Measurements from ENCODE around the gene ST3GAL5. TPM values are rescaled to one million over a fixed set of nuclear protein-coding genes. Genes with fewer than 3 reads are reported as not detected.
A peak's percentile ranks its signal among the peaks of the same experiment; 100 is the strongest.
"Not testable (repeated sequence)": the region's sequence is repeated elsewhere in the genome, so short reads cannot be mapped to it uniquely, and the experiment has no call there.

The ST3GAL5 gene
- 47.6 TPM for polyA plus RNA-seq (2013, experiment 1 of 2; ENCODE audit: insufficient read length)
- 51.0 TPM for polyA plus RNA-seq (2013, experiment 2 of 2; ENCODE audit: insufficient read length)

DNA sequence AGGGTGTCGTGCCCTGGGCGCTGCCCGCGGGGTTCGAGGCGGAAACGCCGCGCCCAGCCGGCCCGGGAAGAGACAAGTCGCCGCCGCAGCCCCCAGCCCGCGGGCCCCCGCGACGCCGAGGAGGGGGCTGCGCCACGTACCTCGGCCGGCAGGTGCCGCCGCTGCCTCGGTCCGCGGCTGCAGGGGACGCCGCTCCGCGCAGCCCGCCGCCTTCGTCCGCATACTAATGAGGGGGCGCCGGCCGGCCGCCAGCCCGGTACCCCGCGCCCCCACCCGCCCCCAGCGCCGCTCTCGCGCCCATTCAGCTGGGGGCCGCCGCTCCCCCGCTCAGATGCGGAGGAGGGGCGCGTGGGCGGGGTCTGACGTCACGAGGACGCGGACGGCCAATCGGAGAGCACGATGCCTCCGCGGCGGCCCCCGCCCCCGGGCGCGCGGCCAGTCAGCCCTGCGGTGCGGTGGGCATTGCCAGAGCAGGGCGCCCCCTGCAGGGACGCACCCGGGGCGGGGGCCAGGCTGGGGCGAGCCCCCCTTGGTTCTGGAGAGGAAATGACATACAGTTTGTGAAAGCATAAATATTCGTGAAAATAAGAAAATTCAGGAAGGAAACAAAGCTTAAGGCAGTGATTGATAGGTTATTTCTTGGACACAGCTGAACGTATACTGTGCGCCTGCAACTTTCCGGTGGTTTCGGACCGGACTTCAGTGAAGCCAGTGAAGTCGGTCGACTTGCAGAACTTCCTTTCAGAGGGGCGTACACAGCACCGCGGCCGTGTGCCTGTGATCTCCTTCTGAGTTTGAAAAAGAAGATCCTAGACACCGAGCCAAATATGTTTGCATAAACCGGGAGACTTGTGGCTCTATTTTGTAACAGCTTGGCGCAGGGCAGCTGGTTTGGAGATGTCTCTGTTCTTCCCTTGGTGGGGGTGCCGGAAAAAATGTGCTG lies at the start of gene ST3GAL5:
Gene ST3GAL5 (minus strand): TSS at position 307 of the 943 bp plus-strand sequence. CDS start 85 bp downstream, at position 222.
- DNase-seq: peak; percentile 85

DNA sequence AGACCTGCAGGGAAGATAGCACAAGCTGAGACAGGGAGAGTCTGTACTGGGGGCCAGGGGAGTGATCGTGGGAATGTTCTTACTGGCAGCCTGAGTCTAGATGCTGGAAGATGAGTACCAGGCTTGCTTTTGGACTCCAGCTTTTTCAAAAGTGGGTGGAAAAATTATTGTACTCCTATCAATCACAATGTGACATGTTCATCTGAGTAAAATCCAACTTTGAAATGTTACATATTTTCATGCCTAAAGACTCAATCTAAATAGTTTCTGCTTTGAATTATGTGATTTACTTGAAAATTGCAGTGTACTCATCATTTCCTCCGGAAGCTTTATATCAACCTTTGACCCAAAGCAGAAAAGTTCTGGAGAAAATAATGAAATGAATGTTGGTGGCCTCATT lies 49.7 kb upstream of the ST3GAL5 start:
- DNase-seq: no peak

DNA sequence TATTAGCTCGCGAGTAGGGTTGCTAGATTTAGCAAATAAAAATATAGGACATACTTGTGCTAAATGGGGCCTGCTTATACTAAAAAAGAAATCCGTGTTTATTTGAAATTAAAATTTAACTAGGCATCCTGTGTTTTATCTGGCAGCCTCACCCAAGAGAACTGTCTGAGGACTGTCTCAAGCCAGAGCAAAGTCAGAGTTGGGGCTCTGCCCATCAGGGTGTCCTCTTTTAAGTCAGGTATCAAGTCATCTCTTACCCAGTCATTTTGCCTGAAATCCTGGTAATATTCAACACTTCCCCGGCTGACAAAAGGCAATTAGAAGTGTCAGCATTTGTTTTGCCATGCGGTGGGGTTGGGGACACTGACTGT lies 48.3 kb upstream of the ST3GAL5 start:
- no peak for DNase-seq

DNA sequence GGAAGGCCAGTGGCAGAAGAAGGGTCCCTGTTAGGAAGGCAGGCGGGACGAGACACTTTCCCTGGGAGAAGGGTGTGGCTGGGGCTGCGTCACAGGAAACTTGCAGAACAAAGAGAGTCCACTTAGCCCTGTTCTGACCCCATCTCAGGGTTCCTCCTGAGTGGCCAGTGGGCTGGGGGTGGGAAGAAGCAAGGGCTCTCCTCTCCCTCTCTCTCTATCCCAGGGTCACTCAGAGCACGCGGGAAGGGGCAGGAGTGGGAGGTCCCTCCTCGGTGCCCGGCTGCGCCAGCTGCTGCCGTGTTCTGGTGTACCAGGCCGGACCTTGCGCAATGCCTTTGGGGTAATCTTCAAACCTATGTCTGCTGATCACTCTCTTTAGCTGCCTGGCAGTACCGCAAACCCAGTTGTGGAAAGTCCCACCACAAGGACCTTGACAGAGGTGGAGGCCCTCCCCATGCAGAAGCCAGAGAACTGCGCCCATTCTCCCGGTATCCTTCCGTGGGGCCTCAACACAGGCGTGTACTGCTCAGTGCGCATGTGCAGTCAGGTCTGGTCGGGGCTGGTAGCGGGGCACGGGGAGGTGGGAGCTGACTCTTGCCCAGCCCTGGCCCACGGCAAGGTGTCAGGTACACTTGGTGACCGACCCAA lies 47.8 kb upstream of the ST3GAL5 start:
- no peak for DNase-seq

DNA sequence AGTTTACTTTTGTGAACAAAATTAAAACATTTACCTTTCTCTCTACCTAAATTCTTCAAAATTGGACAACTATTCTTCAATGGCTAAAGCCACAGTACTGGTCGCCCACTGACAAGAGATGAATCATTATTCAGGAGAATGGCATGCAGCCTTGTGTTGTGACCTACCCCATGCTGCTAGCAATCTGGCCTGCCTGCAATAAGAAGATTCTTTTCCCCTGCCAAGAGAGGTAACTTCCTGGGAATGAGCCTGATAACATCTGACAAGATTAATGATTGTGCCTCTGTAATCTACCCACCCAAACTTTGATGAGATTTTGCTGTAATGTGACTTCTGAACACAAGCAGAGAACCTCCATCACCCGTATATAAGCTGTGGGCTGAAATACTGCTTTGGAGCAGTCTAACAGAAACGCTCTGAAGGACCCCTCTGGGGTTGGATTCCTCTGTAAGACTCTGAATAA lies 47.0 kb upstream of the ST3GAL5 start:
- peak; percentile 89 for DNase-seq

DNA sequence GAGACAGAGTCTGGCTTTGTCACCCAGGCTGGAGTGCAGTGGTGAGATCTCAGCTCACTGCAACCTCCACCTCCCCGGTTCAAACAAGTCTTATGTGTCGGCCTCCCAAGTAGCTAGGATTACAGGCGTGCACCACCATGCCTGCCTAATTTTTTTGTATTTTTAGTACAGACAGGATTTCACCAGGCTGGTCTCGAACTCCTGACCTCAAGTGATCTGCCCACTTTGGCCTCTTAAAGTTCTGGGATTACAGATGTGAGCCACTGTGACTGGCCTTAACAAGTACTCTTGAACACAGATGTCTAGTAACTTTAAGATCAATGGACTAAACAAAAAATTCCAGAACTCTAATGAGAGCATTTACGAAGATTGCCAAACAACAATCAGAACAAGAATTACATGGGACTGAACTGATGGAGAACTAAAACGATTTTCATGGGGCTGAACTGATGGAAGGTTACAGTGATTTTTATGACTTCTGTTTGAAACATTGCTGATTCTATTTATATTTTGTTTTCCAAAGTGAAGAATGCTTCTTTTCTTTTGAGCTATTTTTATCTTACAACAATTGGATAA lies 46.5 kb upstream of the ST3GAL5 start:
- no peak for DNase-seq

DNA sequence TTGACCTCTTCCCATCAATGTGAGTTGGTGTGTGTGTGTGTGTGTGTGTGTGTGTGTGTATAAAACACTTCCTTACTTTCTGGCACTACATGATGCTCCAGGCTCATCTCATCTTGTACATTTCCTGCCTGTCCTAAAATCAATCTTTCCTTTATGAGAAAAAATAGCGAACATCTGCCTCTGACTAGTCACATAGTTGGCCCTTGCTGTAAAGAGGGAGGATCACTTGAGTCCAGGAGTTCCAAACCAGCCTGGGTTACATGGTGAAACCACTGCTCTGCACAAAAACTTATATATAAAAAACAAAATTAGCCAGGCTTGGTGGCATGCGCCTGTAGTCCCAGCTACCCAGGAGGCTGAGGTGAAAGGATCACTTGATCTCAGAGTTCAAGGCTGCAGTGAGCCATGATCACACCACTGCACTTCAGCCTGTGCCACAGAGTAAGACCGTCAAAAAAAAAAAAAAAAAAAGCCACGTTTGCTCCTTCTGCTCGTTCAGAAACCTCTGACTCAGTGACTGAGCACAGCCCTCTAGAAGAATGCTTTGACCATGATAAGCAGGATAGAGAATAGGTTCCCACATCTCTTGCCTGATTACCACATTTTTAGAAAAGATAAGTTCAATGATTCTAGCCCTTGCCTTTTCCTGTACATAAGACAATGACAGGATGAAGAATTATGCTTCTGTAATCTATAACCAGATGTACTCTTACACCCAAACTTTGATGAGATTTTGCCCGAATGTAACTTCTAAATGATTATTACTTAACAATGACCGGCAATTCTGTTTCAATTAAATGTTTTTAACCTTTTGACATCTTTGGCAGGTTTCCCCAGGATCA lies 45.2 kb upstream of the ST3GAL5 start:
- DNase-seq: peak; percentile 91

DNA sequence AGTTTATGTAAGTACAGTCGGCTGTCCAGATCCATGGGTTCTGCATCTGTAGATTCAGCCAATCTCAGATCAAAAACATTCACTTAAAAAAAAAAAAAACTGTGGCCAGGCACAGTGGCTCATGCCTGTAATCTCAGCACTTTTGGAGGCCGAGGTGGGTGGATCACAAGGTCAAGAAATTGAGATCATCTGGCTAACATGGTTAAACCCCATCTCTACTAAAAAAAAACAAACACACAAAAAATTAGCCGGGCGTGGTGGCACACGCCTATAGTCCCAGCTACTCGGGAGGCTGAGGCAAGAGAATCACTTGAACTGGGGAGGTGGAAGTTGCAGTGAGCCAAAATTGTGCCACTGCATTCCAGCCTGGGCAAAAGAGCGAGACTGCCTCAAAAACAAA lies 42.4 kb upstream of the ST3GAL5 start:
- DNase-seq: not testable (repeated sequence)

DNA sequence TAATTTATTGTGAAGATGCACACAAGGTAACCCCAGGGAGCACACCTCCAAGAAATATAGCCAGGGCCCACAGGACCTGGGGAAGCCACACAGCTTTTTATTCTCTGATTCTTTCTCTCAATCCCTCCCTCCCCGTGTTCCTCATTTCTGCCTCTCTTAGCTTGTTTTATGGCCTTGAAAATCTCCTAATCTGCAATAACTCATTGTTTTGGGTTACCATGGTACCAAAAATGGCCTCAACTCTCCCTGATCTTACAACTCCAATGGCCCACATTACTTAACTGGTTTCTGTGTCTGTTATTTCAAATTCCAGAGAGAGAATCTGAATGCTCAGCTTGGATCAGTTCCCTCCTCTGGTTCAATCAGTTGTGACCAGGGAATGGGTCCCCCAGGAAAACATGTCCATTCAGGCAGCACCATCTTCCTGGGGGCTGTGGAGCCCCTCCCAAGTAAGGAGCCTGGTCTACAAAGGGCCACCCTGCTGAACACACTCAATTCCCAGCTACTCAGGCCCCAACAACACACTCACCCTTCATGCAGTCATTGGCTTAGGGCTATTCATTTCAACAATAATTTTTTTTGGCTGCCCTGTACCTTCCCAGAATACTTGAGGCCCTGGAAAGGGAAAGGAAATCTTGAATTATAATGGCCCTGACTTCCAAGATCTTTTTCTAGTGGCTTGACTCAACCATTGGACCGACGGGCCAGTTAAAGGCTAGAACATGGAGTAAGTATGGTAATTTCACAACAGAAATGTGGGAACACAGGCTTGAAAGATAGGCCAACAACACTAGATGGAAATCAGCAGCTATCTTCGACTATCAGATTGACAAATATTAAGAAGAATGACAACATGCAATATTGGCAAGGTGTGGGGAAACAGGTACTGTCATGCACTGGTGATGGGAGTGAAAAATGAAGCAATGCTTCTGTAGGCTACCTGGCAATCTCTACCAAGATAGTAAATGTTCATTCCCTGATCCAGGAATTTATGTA lies 41.6 kb upstream of the ST3GAL5 start:
- DNase-seq: no peak

DNA sequence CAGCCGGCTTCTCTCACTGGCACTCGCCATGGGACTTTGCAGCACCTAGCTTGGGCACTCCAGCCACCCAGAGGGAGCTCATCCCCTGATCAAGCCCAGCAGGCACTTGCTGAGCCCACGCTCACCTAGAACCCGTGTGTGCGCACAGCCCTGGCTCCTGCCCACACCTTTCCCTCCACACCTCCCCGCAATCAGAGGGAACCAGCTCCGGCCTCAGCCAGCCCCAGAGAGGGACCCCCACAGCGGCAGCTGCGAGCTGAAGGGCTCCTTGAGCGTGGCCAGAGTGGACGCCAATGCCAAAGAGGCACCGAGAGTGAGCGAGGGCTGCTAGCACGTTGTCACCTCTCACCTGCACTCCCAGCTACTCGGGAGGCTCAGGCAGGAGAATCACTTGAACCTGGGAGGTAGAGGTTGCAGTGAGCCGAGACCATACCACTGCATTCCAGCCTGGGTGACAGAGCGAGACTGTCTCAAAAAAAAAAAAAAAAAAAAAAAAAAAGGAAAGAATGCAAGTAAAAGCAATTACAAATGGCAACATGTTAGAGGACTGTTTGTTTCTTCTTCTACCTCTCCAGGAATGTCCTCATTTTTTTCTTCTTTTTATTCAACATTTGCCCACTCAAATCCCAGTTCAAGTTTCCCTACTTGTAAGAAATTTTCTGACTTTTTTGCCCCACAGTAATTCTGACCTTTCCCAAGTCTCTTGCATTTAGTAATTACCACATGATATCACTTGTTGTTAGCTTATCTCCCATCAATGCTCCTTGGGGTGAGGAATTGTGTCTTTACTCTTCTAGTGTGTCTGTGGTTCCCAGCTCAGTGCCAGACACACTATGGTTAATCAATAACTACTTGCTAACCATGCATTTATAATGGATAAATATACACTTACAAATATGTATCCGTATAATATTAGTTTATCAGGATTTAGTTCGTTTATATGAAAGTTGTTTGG lies 40.6 kb upstream of the ST3GAL5 start:
- no peak for DNase-seq

DNA sequence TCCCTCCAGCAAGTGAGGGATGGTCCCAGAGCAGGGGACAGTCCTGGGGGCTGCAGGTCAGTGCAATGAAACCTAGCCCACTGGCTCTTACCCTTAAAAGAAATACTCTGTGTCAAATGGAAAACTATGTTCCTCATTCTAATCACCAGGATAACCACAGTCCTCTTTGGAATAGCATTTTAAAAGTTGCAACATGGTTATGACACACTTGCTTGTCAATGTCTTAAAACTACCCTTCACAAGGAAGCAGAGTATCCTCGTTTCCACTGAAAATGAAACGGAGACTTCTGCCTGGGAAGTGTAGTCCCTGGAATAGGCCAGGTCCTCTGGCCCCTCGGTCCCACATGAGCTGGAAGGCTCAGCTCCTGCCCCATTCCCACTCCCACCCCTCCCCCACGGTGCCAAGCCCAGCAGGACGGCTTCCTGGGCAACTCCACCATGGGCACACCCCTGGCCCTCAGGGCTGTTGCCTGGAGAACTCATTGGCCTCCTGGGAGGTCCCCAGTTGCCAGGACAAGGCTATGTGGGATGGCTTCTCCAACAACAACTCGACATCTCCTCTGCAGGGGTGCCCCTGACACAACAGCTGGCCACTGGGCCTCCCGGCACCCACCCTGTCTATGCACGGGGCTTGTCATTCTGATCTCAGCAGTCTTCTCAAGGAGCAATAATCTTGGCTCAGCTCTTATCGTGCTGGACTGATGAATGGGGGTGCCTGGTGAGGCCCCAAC lies 38.3 kb upstream of the ST3GAL5 start:
- DNase-seq: no peak

DNA sequence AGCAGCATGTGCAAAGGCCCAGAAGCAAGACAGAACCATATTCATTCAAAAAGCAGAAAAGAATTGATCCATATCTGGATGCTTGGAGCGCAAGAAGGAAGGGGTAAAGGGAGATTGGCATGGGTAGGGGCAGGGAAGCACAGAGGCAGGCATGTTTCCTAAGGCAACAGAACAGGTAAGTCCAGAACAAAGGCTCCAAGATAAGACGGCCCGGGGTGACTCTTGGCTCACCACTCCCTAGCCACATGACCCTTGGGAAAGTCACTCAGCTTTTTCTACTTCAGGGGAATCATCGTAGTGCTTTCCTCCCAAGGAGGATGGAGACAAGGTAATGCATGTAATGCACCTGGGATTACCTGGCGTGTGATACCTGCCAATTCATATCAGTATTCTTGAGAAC lies 37.7 kb upstream of the ST3GAL5 start:
- DNase-seq: no peak

DNA sequence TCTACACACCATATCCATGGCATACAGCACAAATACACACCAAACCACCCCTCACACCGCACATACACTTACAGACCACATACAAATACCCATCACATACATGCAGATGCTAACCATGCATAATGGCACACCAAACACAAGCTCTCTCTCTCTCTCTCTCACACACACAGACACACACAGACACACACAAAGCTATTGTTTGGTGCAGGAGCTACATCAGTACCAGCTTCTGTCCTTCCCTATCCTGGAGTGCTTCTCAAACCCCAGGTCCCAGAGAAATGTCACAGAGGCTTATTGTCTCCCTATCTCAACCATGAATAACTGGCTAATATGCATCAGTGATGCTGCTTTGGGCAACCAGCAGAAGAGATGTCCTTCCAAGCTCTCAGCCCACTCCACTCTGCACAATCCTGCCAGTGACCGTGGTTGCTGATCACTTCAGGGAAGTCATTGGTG lies 36.5 kb upstream of the ST3GAL5 start:
- no peak for DNase-seq

DNA sequence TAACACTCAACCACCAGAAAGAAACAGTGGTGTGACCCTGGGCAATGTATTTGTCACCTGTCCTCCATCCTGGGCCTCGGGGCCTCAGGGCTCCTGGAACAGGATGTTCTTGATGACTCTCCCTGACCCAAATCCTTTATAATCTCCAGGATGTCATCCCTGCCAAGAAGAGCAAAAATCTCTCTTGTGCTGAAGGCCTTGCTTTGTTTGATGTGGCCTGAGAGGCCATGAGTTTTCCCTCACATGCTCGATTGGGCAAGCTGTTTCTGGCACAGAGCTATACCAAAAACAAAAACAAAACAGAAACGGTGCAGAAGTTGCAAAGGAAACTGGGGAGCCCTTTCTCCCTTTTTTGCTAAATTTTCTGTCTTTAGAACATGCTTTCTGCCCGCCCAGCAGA lies 35.7 kb upstream of the ST3GAL5 start:
- peak; percentile 32 for DNase-seq

DNA sequence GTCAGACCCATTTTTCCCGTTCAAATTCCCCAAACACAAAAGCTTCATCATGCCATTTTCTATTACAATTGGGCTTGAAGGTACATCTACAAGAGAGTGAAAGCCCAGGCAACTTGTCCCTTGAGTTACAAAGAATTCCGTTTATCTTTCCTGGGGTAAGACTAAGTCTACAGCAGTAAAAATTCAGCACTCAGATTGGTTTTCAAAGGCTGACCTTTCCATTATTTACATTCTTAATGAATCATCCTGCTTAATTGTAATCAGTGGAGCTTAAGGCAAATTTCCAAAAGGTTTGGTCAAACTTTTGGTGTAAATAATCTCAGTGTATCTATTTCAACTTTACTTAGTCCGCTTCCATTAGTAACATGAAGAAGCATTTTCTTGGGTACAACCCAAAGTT lies 33.4 kb upstream of the ST3GAL5 start:
- DNase-seq: no peak

DNA sequence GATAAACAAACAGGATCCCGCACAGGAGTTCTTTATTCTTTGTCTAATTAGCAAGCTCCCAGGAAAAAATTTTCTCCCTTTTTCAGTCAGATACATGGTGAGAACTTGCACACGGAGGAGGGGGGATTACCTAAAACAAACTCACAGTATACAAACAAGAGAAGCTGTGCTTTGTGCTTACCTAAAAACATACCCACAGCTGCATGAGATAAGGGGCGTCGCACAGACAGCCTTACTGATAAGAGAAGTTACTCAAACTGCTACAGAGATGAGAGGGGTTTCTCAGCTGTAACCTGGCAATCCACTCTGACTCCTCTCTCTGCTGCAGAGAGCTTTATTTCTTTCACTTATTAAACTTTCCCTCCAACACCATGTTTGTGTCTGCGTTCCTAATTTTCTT lies 32.9 kb upstream of the ST3GAL5 start:
- DNase-seq: no peak

DNA sequence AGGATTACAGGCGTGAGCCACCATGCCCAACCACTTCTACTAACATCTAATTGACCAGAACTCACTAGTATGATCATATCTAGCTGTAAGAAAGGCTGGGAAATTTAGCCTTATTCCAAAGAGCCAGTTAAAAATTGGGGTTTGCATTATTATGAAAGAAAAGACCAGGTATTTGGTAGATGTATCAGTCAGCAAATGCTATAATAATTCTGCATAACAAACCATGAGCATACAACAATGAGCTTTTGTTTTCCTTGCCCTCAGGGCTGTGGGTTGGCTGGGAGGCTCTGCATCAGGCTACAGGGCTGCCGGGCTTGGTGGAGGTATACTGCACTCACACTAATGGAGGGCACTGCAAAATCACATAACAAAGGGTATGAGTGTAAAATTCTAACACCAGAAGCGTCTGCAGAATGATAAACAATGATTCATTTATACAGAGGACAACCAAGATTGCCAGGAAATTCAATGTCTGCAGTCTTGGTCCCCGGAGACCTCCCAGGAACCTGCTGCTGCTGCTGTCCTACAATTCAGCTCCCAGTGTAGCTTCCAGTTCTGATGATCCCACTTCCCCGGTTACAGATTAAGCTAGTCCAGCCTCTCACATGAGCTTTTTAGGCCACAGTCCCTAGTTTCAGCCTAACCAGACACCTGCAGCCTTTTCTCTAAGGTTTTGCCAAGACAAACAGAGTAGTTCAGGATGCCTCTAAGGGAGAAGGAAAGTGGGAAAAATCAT lies 32.2 kb upstream of the ST3GAL5 start:
- DNase-seq: peak; percentile 95
